OCI-LY7 (cell line): ENCODE results near the gene BBLN. TPM values are rescaled to one million over a fixed set of nuclear protein-coding genes. Genes with fewer than 3 reads are reported as not detected.
"Not testable (repeated sequence)": the region's sequence is repeated elsewhere in the genome, so short reads cannot be mapped to it uniquely, and the experiment has no call there.

Source experiments
- BruUV-seq: library from RNA; stranded (reverse); fragments of 400-500 nt; replicated peaks from 2 replicates; lab custom pipeline; 2021; lab: Mats Ljungman, UMichigan
- CTCF ChIA-PET: fragments of 300-600 bp; sonication (Branson Sonifier 250); formaldehyde crosslinking; loops from one replicate; lab custom pipeline; 2022; ENCODE audit warnings: antibody characterized with exemption; ENCODE audit not compliant: unreplicated experiment; lab: Charles Lee
- POLR2A ChIA-PET: fragments of 300-600 bp; sonication (Branson Sonifier 250); formaldehyde crosslinking; loops from one replicate; lab custom pipeline; 2022; ENCODE audit warnings: antibody characterized with exemption; lab: Charles Lee
- DNase-seq: peaks from one replicate; pipeline ENCODE4 v3.0.0-alpha.2; 2015; ENCODE audit warnings: low spot score
- H2AFZ ChIP-seq: fragments of 200-600 bp; sonication (generic), shearing (Covaris generic); 2 replicates; pipeline ENCODE4 v1.6.1; 2014; ENCODE audit warnings: mild to moderate bottlenecking, antibody characterized with exemption, low read length, moderate library complexity
- H3K27ac ChIP-seq: fragments of 200-600 bp; sonication (generic); 2 replicates; pipeline ENCODE4 v1.5.1; 2014; ENCODE audit warnings: mixed run types, low read depth, mild to moderate bottlenecking, moderate library complexity, low read length, inconsistent platforms; ENCODE audit not compliant: poor library complexity, severe bottlenecking
- H3K36me3 ChIP-seq: fragments of 200-600 bp; sonication (generic); 2 replicates; pipeline ENCODE4 v1.6.1; 2014; ENCODE audit warnings: mild to moderate bottlenecking, antibody characterized with exemption, low read length, moderate library complexity, mixed read lengths; ENCODE audit not compliant: insufficient read depth
- H3K4me1 ChIP-seq: fragments of 200-600 bp; sonication (generic); 2 replicates; pipeline ENCODE4 v1.5.1; 2014; ENCODE audit warnings: mild to moderate bottlenecking, low read length; ENCODE audit not compliant: insufficient read depth, poor library complexity, severe bottlenecking
- H3K4me2 ChIP-seq: fragments of 200-600 bp; sonication (generic); 2 replicates; pipeline ENCODE4 v1.6.1; 2014; ENCODE audit warnings: mild to moderate bottlenecking, low read length
- H3K4me3 ChIP-seq: fragments of 200-600 bp; sonication (generic); 2 replicates; pipeline ENCODE4 v1.5.1; 2014; ENCODE audit warnings: mild to moderate bottlenecking, low read depth, low read length; ENCODE audit not compliant: poor library complexity, severe bottlenecking
- H3K79me2 ChIP-seq: fragments of 200-600 bp; sonication (generic); 2 replicates; pipeline ENCODE4 v1.6.1; 2016; ENCODE audit warnings: low read depth, mild to moderate bottlenecking, low read length, moderate library complexity, mixed read lengths; ENCODE audit not compliant: insufficient read depth
- H3K9me2 ChIP-seq: fragments of 200-600 bp; sonication (generic); 2 replicates; pipeline ENCODE4 v1.6.1; 2016; ENCODE audit warnings: mild to moderate bottlenecking, low read length, mixed read lengths; ENCODE audit not compliant: insufficient read depth
- H3K9me3 ChIP-seq: fragments of 200-600 bp; sonication (generic); 2 replicates; pipeline ENCODE4 v1.6.1; 2014; ENCODE audit warnings: mild to moderate bottlenecking, mixed run types, low read length, mixed read lengths
- H4K20me1 ChIP-seq: fragments of 200-600 bp; sonication (generic); 2 replicates; pipeline ENCODE4 v1.6.1; 2014; ENCODE audit warnings: mild to moderate bottlenecking, antibody characterized with exemption, low read length, moderate library complexity, mixed read lengths; ENCODE audit not compliant: insufficient read depth
- CTCF ChIP-seq: fragments of 200-600 bp; sonication (generic); conservative IDR thresholded peaks from 2 replicates; pipeline ENCODE4 v1.5.1; 2014; ENCODE audit warnings: mild to moderate bottlenecking, antibody characterized with exemption, low read length, moderate library complexity, mixed read lengths
- intact Hi-C: fragments of 100-400 bp; cut with micrococcal nuclease; formaldehyde crosslinking; loops from one replicate; pipeline ENCODE4 v1.10.0; 2022; ENCODE audit not compliant: unreplicated experiment
- total RNA-seq, 2 experiments: library from RNA; depleted of rRNA in 1 of 2; stranded (reverse); fragments of >200 nt in 1 of 2; shearing (Covaris generic) in 1 of 2; gene quantifications; 2 replicates each; pipeline ENCODE4 v1.2.3, GENCODE V29; 2014 to 2022

The BBLN gene
- total RNA-seq, 2 experiments from 2014 or later = 66.9 to 104 TPM

GRCh38 chr9:128129976-128130590, 30.0 kb upstream of the BBLN start:
- H3K4me3 ChIP-seq, DNase-seq, H2AFZ ChIP-seq, H3K9me2 ChIP-seq, CTCF ChIA-PET, H3K4me2 ChIP-seq, BruUV-seq, H3K9me3 ChIP-seq, H3K27ac ChIP-seq, POLR2A ChIA-PET, H3K36me3 ChIP-seq: not testable (repeated sequence)
- TF ChIP-seq CTCF = peak; percentile 51; the same call in 1 of the 2 replicates
- Histone ChIP-seq H3K79me2 (peaks cover 24% of the 10 kb centered on the region), H4K20me1 (0 out of 2 replicates have a peak, but pooled peaks cover 11% of the 10 kb centered on the region), H3K4me1 (peaks cover 22% of the 10 kb centered on the region)
- intact Hi-C loops = loop anchor here (5.0 kb wide), 1 partner anchor 62 kb away; the partner anchor contains the start of gene CIZ1

- intact Hi-C loops, DNase-seq, POLR2A ChIA-PET, H3K36me3 ChIP-seq, H3K9me2 ChIP-seq, BruUV-seq, H3K9me3 ChIP-seq, H3K4me2 ChIP-seq, H3K27ac ChIP-seq, H4K20me1 ChIP-seq, H3K4me3 ChIP-seq, CTCF ChIA-PET, H2AFZ ChIP-seq: not testable (repeated sequence)
- Histone ChIP-seq H3K4me1 (peaks cover 16% of the 10 kb centered on the region), H3K79me2 (peaks cover 18% of the 10 kb centered on the region)
Observed at GRCh38 chr9:128130651-128131050, 29.4 kb upstream of the BBLN start.

DNA sequence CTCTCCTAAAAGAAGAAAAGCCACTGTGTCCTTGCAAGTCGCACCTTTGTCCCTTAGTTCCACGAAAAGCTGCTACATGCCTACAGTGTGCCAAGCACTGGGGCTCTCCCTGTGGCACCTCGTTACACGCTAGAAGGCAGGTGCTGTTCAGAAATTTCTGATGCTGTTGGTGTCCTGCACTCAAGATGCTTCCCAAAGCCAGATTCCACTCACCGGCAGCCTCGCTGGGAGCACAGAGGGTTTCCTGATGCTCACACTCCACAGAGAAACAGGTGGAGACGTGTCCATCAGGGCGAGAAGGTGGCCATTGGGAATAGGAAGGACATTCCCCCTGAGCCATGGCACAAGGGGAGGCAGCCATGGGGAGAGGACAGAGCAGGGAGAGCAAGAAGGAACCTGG, 28.7 kb upstream of the BBLN start:
- H3K79me2 ChIP-seq = peaks cover 11% of the 10 kb centered on the region
- BruUV-seq, H3K4me2 ChIP-seq, H3K36me3 ChIP-seq, H3K27ac ChIP-seq, POLR2A ChIA-PET, H3K9me2 ChIP-seq, H3K9me3 ChIP-seq, H3K4me1 ChIP-seq, H4K20me1 ChIP-seq, H2AFZ ChIP-seq, H3K4me3 ChIP-seq, CTCF ChIA-PET, DNase-seq, intact Hi-C loops: not testable (repeated sequence)

GRCh38 chr9:128132139-128132538, 27.9 kb upstream of the BBLN start:
- intact Hi-C loops, DNase-seq, CTCF ChIA-PET: not testable (repeated sequence)

GRCh38 chr9:128135561-128135960, 24.5 kb upstream of the BBLN start:
- POLR2A ChIA-PET, H3K27ac ChIP-seq: not testable (repeated sequence)

More at GRCh38 chr9:128132139-128132538, 27.9 kb upstream of the BBLN start:
- H3K4me3 ChIP-seq, H3K4me1 ChIP-seq, BruUV-seq, POLR2A ChIA-PET, H3K79me2 ChIP-seq, H3K27ac ChIP-seq, H3K9me2 ChIP-seq, H3K9me3 ChIP-seq, H4K20me1 ChIP-seq, H3K4me2 ChIP-seq, H3K36me3 ChIP-seq, H2AFZ ChIP-seq: not testable (repeated sequence)

More at GRCh38 chr9:128135561-128135960, 24.5 kb upstream of the BBLN start:
- H3K9me2 ChIP-seq, H3K4me1 ChIP-seq, H3K9me3 ChIP-seq, H3K4me2 ChIP-seq, DNase-seq, H3K4me3 ChIP-seq, intact Hi-C loops, H3K36me3 ChIP-seq, CTCF ChIA-PET, BruUV-seq, H3K79me2 ChIP-seq, H4K20me1 ChIP-seq, H2AFZ ChIP-seq: not testable (repeated sequence)
